Body of pancreas (tissue), 4 donors: ENCODE data around the gene NRF1.

Experiments used
- CTCF ChIP-seq, 7 experiments: fragments of 450-650 bp in 4 of 7; fragments of 200-600 bp in 3 of 7; sonication (generic) in 3 of 7; IDR thresholded peaks; one replicate each; pipeline ENCODE4 v1.5.1; 2016 to 2019; ENCODE audit warnings: antibody characterized with exemption in 7 of 7
- POLR2A ChIP-seq, 3 donors: fragments of 450-650 bp; IDR thresholded peaks; one replicate each; pipeline ENCODE4 v1.6.1; 2016; ENCODE audit warnings: antibody characterized with exemption in 3 of 3, mild to moderate bottlenecking in 2 of 3

- TF ChIP-seq CTCF (IDR thresholded peaks at IDR 0.05) (no peak), POLR2A (IDR thresholded peaks at IDR 0.05) (no peak)
These were observed 113.3 kb downstream of the NRF1 start for GRCh38 chr7:129724796-129725195.
